ENCODE measurements around the gene ALDH3B1.
A peak's percentile ranks its signal among the peaks of the same experiment; 100 is the strongest.

ALDH3B1 gene

DNA sequence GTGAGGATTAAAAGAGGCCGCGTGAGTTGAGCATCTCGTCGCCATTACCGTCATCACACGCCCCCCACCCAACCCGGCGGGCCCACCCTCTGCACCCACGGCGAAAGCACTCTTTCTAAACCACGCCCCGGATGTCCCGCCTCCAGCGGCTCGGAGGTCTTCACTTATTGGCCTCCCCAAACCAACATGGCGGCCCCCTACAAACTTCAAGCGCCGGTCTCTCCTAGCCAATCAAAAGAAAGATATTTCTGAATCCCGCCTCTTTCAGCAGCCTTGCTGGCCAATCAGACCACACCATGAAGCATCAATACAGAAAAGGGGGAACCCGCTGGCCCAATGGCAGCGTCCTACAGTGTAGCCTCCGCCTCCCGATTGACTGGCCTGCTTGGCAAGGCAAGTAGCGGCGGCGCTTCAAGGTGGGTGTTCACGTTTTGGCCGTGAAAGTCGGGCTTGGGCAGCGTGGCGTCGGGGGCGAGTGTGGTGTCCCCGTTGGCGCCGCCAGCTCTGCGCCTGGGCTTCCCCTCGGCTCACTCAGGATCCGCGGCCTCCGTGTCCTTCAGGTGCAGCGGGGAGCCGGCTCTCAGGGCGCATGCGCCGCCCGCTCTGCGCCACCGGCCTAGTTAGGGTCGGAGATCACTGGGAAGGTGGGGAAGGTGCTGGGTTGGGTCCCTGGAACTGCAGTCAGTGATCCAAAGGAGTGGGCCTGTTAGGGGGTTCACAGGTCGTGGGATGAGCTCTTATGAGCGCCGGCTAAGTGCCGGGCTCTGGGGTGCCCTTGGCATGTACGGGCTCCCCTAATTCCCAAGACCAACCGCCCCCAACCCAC is 20.4 kb downstream of the ALDH3B1 start, which contains the start of gene NDUFS8:
TSS of gene NDUFS8 (plus strand) at position 364 of the 826 bp plus-strand sequence. CDS start 1,471 bp downstream, outside the sequence.
- ATAC-seq (peak; percentile 97), DNase-seq (ENCODE audit: low spot score in 2 of 2) (peak; percentile 80 to 96)
- Mint-ChIP-seq H3K36me3 (peaks cover 19% of the 10 kb centered on the region), H3K9me3 (no peaks in the 10 kb centered on the region), H3K4me1 (peaks cover 37% of the 10 kb centered on the region), H3K27ac (peak within 1 kb of the TSS; percentile 96), H3K4me3 (peak within 1 kb of the TSS; percentile 90)

GRCh38 chr11:68031144-68031464 is 21.0 kb downstream of the ALDH3B1 start:
- no peak for ATAC-seq
- Mint-ChIP-seq H3K4me1 (peaks cover 39% of the 10 kb centered on the region), H3K4me3 (peak overlapping the region; percentile 90), H3K27ac (peak overlapping the region; percentile 96), H3K9me3 (no peaks in the 10 kb centered on the region), H3K36me3 (peaks cover 25% of the 10 kb centered on the region)
- no peak for DNase-seq (ENCODE audit: low spot score in 2 of 2)

DNA sequence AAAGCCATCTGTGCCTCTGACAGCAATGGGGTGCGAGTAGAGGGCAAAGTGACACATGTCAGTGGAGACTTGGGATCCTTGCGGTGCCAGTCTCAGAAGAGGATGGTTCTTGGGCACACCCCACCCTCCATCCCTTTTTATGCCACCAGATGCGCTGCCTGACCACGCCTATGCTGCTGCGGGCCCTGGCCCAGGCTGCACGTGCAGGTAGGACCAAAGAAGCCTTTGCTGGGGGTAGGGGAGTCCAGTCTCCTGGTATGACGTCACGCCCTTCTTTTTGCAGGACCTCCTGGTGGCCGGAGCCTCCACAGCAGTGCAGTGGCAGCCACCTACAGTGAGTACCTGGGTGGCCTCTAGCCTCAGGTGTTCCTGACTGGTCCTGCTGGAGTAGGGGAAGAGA is 21.9 kb downstream of the ALDH3B1 start:
- H3K4me3 Mint-ChIP-seq = peak overlapping the region; percentile 90
- H3K27ac Mint-ChIP-seq = peak overlapping the region; percentile 96
- no peaks in the 10 kb centered on the region for H3K9me3 Mint-ChIP-seq
- no peak for DNase-seq (ENCODE audit: low spot score in 2 of 2)
- no peak for ATAC-seq
- peaks cover 32% of the 10 kb centered on the region for H3K36me3 Mint-ChIP-seq
- H3K4me1 Mint-ChIP-seq = peaks cover 47% of the 10 kb centered on the region

GRCh38 chr11:68032997-68033707 is 23.0 kb downstream of the ALDH3B1 start:
- Mint-ChIP-seq H3K36me3 (peaks cover 34% of the 10 kb centered on the region), H3K9me3 (no peaks in the 10 kb centered on the region), H3K4me1 (peaks cover 52% of the 10 kb centered on the region), H3K4me3 (no peak overlapping the region), H3K27ac (peak overlapping the region; percentile 60)
- DNase-seq (ENCODE audit: low spot score in 2 of 2) (no peak), ATAC-seq (no peak)

- peaks cover 51% of the 10 kb centered on the region for H3K4me1 Mint-ChIP-seq
- no peak for ATAC-seq
- H3K27ac Mint-ChIP-seq = peak overlapping the region; percentile 60
- peaks cover 34% of the 10 kb centered on the region for H3K36me3 Mint-ChIP-seq
- DNase-seq (ENCODE audit: low spot score in 2 of 2) = no peak
- H3K9me3 Mint-ChIP-seq = no peaks in the 10 kb centered on the region
- H3K4me3 Mint-ChIP-seq = no peak overlapping the region
Observed at GRCh38 chr11:68033708-68034045, 23.6 kb downstream of the ALDH3B1 start.

GRCh38 chr11:68035266-68035876 is 25.2 kb downstream of the ALDH3B1 start:
- peaks cover 42% of the 10 kb centered on the region for H3K4me1 Mint-ChIP-seq
- DNase-seq (ENCODE audit: low spot score in 2 of 2) = no peak
- H3K27ac Mint-ChIP-seq = peak overlapping the region; percentile 100
- no peaks in the 10 kb centered on the region for H3K9me3 Mint-ChIP-seq
- peaks cover 42% of the 10 kb centered on the region for H3K36me3 Mint-ChIP-seq
- ATAC-seq = no peak
- H3K4me3 Mint-ChIP-seq = no peak overlapping the region

- Mint-ChIP-seq H3K9me3 (no peaks in the 10 kb centered on the region), H3K36me3 (peaks cover 47% of the 10 kb centered on the region), H3K27ac (peak overlapping the region; percentile 100), H3K4me3 (peak overlapping the region; percentile 76), H3K4me1 (peaks cover 42% of the 10 kb centered on the region)
- no peak for ATAC-seq
- no peak for DNase-seq (ENCODE audit: low spot score in 2 of 2)
Observed at GRCh38 chr11:68036141-68036716, 26.1 kb downstream of the ALDH3B1 start.

DNA sequence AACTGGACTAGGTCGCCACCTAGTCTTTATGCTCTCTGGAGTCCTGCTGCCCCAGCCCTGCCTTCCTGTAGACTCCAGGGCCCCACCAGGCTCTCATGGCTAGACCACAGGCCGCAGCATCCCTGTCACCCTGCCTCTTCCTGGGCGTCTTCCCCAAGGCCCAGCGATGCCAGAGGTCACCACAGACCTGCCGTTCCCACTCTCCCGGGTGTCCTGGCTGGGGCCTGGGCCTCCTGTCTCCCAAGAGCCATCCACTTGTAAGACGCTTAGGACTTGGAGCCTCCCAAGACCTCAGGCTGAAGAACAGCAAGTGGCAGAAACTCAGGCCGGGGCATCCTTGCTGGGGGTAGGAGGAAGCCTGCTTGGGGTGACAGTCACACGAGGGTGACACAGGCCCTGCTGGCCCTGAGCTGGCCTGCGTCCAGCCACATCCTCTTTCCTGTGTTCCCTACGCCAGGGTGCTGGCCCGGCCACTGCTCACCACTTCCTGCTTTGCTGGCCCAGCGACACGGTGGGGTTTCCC is 26.7 kb downstream of the ALDH3B1 start:
- H3K36me3 Mint-ChIP-seq = peaks cover 46% of the 10 kb centered on the region
- H3K9me3 Mint-ChIP-seq = no peaks in the 10 kb centered on the region
- H3K27ac Mint-ChIP-seq = peak overlapping the region; percentile 100
- DNase-seq (ENCODE audit: low spot score in 2 of 2) = peak; percentile 33 to 77
- ATAC-seq = peak; percentile 78
- peak overlapping the region; percentile 76 for H3K4me3 Mint-ChIP-seq
- H3K4me1 Mint-ChIP-seq = peaks cover 41% of the 10 kb centered on the region

GRCh38 chr11:68037411-68038225 is 27.5 kb downstream of the ALDH3B1 start:
- Mint-ChIP-seq H3K9me3 (no peaks in the 10 kb centered on the region), H3K36me3 (peaks cover 49% of the 10 kb centered on the region), H3K4me1 (peaks cover 41% of the 10 kb centered on the region), H3K4me3 (peak overlapping the region; percentile 76), H3K27ac (peak overlapping the region; percentile 100)
- DNase-seq (ENCODE audit: low spot score in 2 of 2) (no peak), ATAC-seq (no peak)

DNA sequence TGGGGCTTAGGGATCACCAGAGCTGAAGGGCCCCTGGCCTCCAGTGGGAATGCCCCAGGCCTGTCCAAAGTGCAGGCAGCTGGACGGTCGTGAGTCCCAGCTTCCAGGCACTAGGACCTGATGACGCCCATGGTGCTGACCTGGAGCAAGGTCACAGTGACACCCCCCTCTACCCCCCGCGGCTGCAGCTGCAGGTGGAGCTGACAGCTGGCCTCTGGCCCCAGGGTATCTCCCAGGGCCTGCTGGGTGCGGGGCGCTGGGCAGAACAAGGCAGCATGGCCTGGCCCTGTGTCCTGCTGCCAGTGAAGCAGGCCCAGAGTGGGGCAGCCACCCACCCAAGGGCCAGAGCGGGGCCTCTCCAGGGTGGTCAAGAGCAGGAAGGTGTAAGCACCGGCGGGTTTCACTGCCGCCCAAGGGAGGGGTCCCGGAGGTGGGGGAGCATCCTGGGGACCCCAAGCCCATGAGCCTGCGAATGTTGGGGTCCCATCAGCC is 28.1 kb downstream of the ALDH3B1 start:
- DNase-seq (ENCODE audit: low spot score in 2 of 2) = no peak
- Mint-ChIP-seq H3K27ac (peak overlapping the region; percentile 100), H3K4me1 (peaks cover 41% of the 10 kb centered on the region), H3K9me3 (no peaks in the 10 kb centered on the region), H3K4me3 (peak overlapping the region; percentile 91), H3K36me3 (peaks cover 49% of the 10 kb centered on the region)
- ATAC-seq = no peak

DNA sequence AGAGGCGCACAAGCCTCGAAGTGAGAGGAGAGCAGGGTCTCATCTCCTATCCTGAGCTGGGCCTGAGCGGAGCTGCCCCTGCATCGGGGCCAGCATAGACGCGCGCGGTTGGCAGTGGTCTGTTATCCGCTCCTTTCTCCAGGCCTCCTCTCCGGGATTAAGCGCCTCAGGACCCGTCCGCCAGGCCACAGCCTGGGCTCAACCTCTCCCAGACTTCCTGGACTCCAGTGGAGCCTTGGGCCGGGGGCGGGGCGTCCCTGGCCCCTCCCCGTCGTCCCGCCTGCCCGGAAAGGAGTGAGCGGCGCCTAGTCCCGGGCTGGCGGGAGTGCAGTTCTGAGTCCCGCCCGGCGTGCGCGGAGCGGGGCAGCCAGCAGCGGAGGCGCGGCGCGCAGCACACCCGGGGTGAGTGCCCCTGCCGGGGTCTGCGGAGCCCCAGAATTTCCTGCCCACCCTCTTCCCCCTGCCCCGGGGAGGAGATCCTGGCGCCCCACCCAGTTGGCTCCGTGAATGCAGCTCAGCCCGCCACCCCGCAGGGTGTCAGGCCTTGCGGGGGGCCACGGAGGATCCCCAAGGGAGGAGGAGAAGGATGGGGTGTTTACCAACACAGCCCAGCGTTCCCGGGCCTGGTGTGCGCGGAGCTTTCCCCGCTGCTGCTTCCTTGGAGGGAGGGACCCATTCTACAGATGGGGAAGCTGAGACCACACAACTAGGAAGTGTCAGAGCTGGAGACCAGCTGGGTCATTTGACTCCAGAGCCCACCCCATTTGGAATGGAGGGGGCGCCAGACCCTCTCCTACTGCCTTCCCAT is 28.8 kb downstream of the ALDH3B1 start, which contains the start of gene TCIRG1:
TSS of gene TCIRG1 (plus strand) at position 308 of the 808 bp plus-strand sequence. CDS start 2,247 bp downstream, outside the sequence.
- H3K4me3 Mint-ChIP-seq = peak within 1 kb of the TSS; percentile 91
- H3K4me1 Mint-ChIP-seq = peaks cover 41% of the 10 kb centered on the region
- peak; percentile 39 to 76 for DNase-seq (ENCODE audit: low spot score in 2 of 2)
- ATAC-seq = peak; percentile 69
- peak within 1 kb of the TSS; percentile 100 for H3K27ac Mint-ChIP-seq
- H3K9me3 Mint-ChIP-seq = no peaks in the 10 kb centered on the region
- H3K36me3 Mint-ChIP-seq = peaks cover 47% of the 10 kb centered on the region

DNA sequence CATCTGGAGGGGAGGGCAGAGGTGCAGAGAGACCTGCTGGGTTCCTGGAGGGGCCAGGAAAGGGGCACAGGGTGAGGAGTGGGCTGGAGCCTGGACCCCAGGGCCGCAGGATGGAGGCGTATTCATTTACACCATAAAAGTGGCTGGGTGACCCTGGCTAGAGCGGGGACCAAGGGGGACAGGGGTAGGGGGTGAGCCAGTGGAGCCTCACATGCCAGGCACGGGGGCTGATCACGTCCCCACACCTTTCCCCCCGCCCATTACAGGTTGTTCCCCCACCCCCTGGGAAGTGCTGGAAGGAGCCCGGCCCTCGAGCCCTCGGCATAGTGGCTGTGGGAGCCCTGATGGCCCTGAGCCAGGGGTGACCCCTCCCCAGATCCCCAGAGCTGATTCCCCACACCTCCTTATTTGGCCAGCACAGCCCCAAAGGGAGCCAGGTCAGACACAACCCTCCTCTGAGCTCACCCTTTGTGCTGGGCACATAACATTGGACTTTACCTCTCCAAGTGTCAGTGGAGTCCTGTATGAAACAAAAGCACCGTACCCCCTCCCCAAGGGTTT is 29.5 kb downstream of the ALDH3B1 start:
- H3K27ac Mint-ChIP-seq = peak overlapping the region; percentile 100
- peaks cover 41% of the 10 kb centered on the region for H3K4me1 Mint-ChIP-seq
- peak in 1 of 2 donors; percentile 65 for DNase-seq (ENCODE audit: low spot score in 2 of 2)
- H3K9me3 Mint-ChIP-seq = no peaks in the 10 kb centered on the region
- peak overlapping the region; percentile 91 for H3K4me3 Mint-ChIP-seq
- peak; percentile 4 for ATAC-seq
- H3K36me3 Mint-ChIP-seq = peaks cover 41% of the 10 kb centered on the region
